Small intestine (tissue), 16 donors: ENCODE results near the gene RALGPS2. TPM values are rescaled to one million over a fixed set of nuclear protein-coding genes. Genes with fewer than 3 reads are reported as not detected.
A peak's percentile ranks its signal among the peaks of the same experiment; 100 is the strongest.

Experiments
- DNase-seq, 2 donors: peaks; one replicate each; pipeline versions ENCODE4 v3.0.0 to v3.0.0-alpha.2; 2013
- FAIRE-seq: peaks from 2 replicates; lab custom pipeline; 2012; peaks lifted over from hg19 to GRCh38; lab: Jason Lieb, UNC
- H3K27ac ChIP-seq, 3 donors: one replicate each; pipeline ENCODE4 v1.5.1; 2013; ENCODE audit warnings: low read length in 2 of 3, mild to moderate bottlenecking in 2 of 3, control low read depth in 1 of 3, inconsistent platforms in 1 of 3, low read depth in 1 of 3, moderate library complexity in 1 of 3
- H3K27me3 ChIP-seq, 3 donors: one replicate each; pipeline ENCODE4 v1.6.1; 2013; ENCODE audit warnings: low read length in 3 of 3, inconsistent platforms in 1 of 3; ENCODE audit not compliant: control insufficient read depth in 3 of 3, insufficient read depth in 3 of 3
- H3K36me3 ChIP-seq, 3 donors: one replicate each; pipeline ENCODE4 v1.6.1; 2013; ENCODE audit warnings: low read length in 3 of 3, inconsistent platforms in 1 of 3, low read depth in 1 of 3, mild to moderate bottlenecking in 1 of 3, moderate library complexity in 1 of 3; ENCODE audit not compliant: control insufficient read depth in 3 of 3, insufficient read depth in 2 of 3
- H3K4me1 ChIP-seq, 3 donors: one replicate each; pipeline ENCODE4 v1.6.1; 2013; ENCODE audit warnings: low read length in 2 of 3, inconsistent platforms in 1 of 3, low read depth in 1 of 3, mild to moderate bottlenecking in 1 of 3, moderate library complexity in 1 of 3; ENCODE audit not compliant: control insufficient read depth in 3 of 3, insufficient read depth in 2 of 3
- H3K4me3 ChIP-seq, 3 donors: one replicate each; pipeline ENCODE4 v1.5.1; 2013; ENCODE audit warnings: low read length in 3 of 3, control low read depth in 1 of 3, inconsistent platforms in 1 of 3, low read depth in 1 of 3, mild to moderate bottlenecking in 1 of 3, moderate library complexity in 1 of 3
- H3K9me3 ChIP-seq, 2 donors: one replicate each; pipeline ENCODE4 v1.6.1; 2013; ENCODE audit warnings: low read depth in 1 of 2, low read length in 1 of 2; ENCODE audit not compliant: control insufficient read depth in 2 of 2, insufficient read depth in 1 of 2
- WGBS, 3 donors: extraction: QIAGEN DNeasy Blood & Tissue Kit; methylation state at CpG; one replicate each; pipeline ENCODE4 v1.1.7; 2013; 5-methylcytosine and 5-hydroxymethylcytosine counted together
- long read RNA-seq, 10 donors: transcript quantifications; one replicate each; lab custom pipeline, GENCODE V29; 2026
- polyA plus RNA-seq, 4 donors: library from polyadenylated mRNA; stranded (reverse) in 3 of 4; unstranded in 1 of 4; fragments of 200-250 nt in 3 of 4; fragments of 120-200 nt in 1 of 4; gene quantifications; one replicate each; pipeline versions ENCODE4 v1.2.1 to v1.2.3, GENCODE V29; 2013
- donor health status: healthy with polysubstance abuse.
- donor health status: control.
- donor health status: control.
- donor health status: Bipolar disorder and iron deficiency.
- donor health status: healthy.

The RALGPS2 gene
- 10 to 100 TPM in 1 of 4 donors, 1 to 10 TPM in 3; 5.2 to 27.1 (median 6.8) TPM for polyA plus RNA-seq
- long read RNA-seq, donor 1, result 0 reads
- long read RNA-seq, donor 2, result 0 reads
- long read RNA-seq, donor 3, result 0 reads
- long read RNA-seq, donor 4, full-length matches to known transcripts, result 1 of 1 reads
- long read RNA-seq, donor 4, partial matches to known transcripts, result 0 of 1 reads
- long read RNA-seq, donor 4, other reads (novel, unspliced or antisense), result 0 of 1 reads
- long read RNA-seq, donor 5, result 0 reads
- long read RNA-seq, donor 6, full-length matches to known transcripts, result 2 of 2 reads
- long read RNA-seq, donor 6, partial matches to known transcripts, result 0 of 2 reads
- long read RNA-seq, donor 6, other reads (novel, unspliced or antisense), result 0 of 2 reads
- long read RNA-seq, donor 7, result 0 reads
- long read RNA-seq, donor 8, result 0 reads
- long read RNA-seq, donor 9, result 0 reads
- long read RNA-seq, donor 10, full-length matches to known transcripts, result 1 of 1 reads
- long read RNA-seq, donor 10, partial matches to known transcripts, result 0 of 1 reads
- long read RNA-seq, donor 10, other reads (novel, unspliced or antisense), result 0 of 1 reads

GRCh38 chr1:178724728-178725465, at the start of gene RALGPS2:
RALGPS2 (plus strand) TSS chr1:178725244; CDS start chr1:178776765, 51,521 bp downstream.
- 1% methylated on average over 40 to 90 of the region's 90 CpGs for WGBS, 3 donors
- Histone ChIP-seq H3K27me3 (peaks cover 0 to 2% (median 0%) of the 10 kb centered on the region in 3 donors), H3K9me3 (no peaks in the 10 kb centered on the region), H3K4me3 (peak within 1 kb of the TSS; percentile 77 to 99 (median 97)), H3K36me3 (peaks cover 0 to 1% (median 0%) of the 10 kb centered on the region in 3 donors), H3K4me1 (peaks cover 0 to 5% (median 0%) of the 10 kb centered on the region in 3 donors), H3K27ac (peak within 1 kb of the TSS; percentile 92 to 96 (median 92))
- FAIRE-seq (no peak), DNase-seq (peak; percentile 79 to 90)

GRCh38 chr1:178679237-178679636, 45.8 kb upstream of the RALGPS2 start:
- Histone ChIP-seq H3K4me3 (no peak overlapping the region), H3K27me3 (no peaks in the 10 kb centered on the region), H3K9me3 (no peaks in the 10 kb centered on the region), H3K4me1 (no peaks in the 10 kb centered on the region), H3K27ac (no peak overlapping the region), H3K36me3 (no peaks in the 10 kb centered on the region)
- FAIRE-seq, result no peak
- no peak for DNase-seq
- 91 to 95% (median 91%) methylated on average over 2 of the region's 2 CpGs for WGBS, 3 donors

- FAIRE-seq, result no peak
Measured at GRCh38 chr1:178682429-178682828, 42.6 kb upstream of the RALGPS2 start.

GRCh38 chr1:178682886-178683285, 42.2 kb upstream of the RALGPS2 start:
- DNase-seq, result no peak
- no peak overlapping the region for H3K4me3 ChIP-seq
- H3K27me3 ChIP-seq, result no peaks in the 10 kb centered on the region
- no peak for FAIRE-seq
- H3K4me1 ChIP-seq, result no peaks in the 10 kb centered on the region
- H3K27ac ChIP-seq, result no peak overlapping the region
- 46 to 82% (median 69%) methylated on average over 2 of the region's 2 CpGs for WGBS, 3 donors
- H3K36me3 ChIP-seq, result no peaks in the 10 kb centered on the region
- no peaks in the 10 kb centered on the region for H3K9me3 ChIP-seq

More at GRCh38 chr1:178682429-178682828, 42.6 kb upstream of the RALGPS2 start:
- no peak overlapping the region for H3K27ac ChIP-seq
- H3K36me3 ChIP-seq, result no peaks in the 10 kb centered on the region
- H3K27me3 ChIP-seq, result no peaks in the 10 kb centered on the region
- no peaks in the 10 kb centered on the region for H3K4me1 ChIP-seq
- H3K9me3 ChIP-seq, result no peaks in the 10 kb centered on the region
- DNase-seq, result no peak
- no peak overlapping the region for H3K4me3 ChIP-seq
- WGBS, 3 donors, result 26 to 38% (median 37%) methylated on average over 2 of the region's 2 CpGs

GRCh38 chr1:178683291-178683690, 41.8 kb upstream of the RALGPS2 start:
- H3K36me3 ChIP-seq, result no peaks in the 10 kb centered on the region
- no peak overlapping the region for H3K4me3 ChIP-seq
- H3K27ac ChIP-seq, result no peak overlapping the region
- H3K9me3 ChIP-seq, result no peaks in the 10 kb centered on the region
- no peaks in the 10 kb centered on the region for H3K4me1 ChIP-seq
- no peak for DNase-seq
- no peak for FAIRE-seq
- WGBS, 3 donors, result 94 to 97% (median 97%) methylated on average over 2 of the region's 2 CpGs
- H3K27me3 ChIP-seq, result no peaks in the 10 kb centered on the region

GRCh38 chr1:178684111-178684510, 40.9 kb upstream of the RALGPS2 start:
- Histone ChIP-seq H3K27ac (no peak overlapping the region), H3K4me1 (no peaks in the 10 kb centered on the region), H3K27me3 (no peaks in the 10 kb centered on the region), H3K9me3 (no peaks in the 10 kb centered on the region), H3K4me3 (no peak overlapping the region), H3K36me3 (no peaks in the 10 kb centered on the region)
- no peak for DNase-seq
- FAIRE-seq, result no peak
- WGBS, 3 donors, result 92 to 98% (median 93%) methylated on average over 5 of the region's 5 CpGs

GRCh38 chr1:178684542-178685000, 40.5 kb upstream of the RALGPS2 start:
- no peak overlapping the region for H3K4me3 ChIP-seq
- no peak overlapping the region for H3K27ac ChIP-seq
- 89 to 96% (median 91%) methylated on average over 1 of the region's 1 CpG for WGBS, 3 donors
- DNase-seq (peak in 1 of 2 donors; percentile 24), FAIRE-seq (no peak)
- H3K36me3 ChIP-seq, result no peaks in the 10 kb centered on the region
- no peaks in the 10 kb centered on the region for H3K27me3 ChIP-seq
- no peaks in the 10 kb centered on the region for H3K9me3 ChIP-seq
- H3K4me1 ChIP-seq, result no peaks in the 10 kb centered on the region

- Histone ChIP-seq H3K4me1 (no peaks in the 10 kb centered on the region), H3K27me3 (no peaks in the 10 kb centered on the region), H3K4me3 (no peak overlapping the region), H3K36me3 (no peaks in the 10 kb centered on the region), H3K27ac (no peak overlapping the region), H3K9me3 (no peaks in the 10 kb centered on the region)
- DNase-seq (no peak), FAIRE-seq (no peak)
- 83 to 88% (median 83%) methylated on average over 1 of the region's 1 CpG for WGBS, 3 donors
Measured at GRCh38 chr1:178686407-178686806, 38.6 kb upstream of the RALGPS2 start.
